Astrocyte of the cerebellum (primary cell): ENCODE data around the gene CRYBB1.

Experiments
- DNase-seq: peaks from one replicate; pipeline ENCODE4 v3.0.0-alpha.2; 2011; ENCODE audit warnings: low read depth
- H3K4me3 ChIP-seq: 2 replicates; pipeline ENCODE4 v1.5.1; 2011; ENCODE audit warnings: mild to moderate bottlenecking, low read depth, low read length, moderate library complexity
- CTCF ChIP-seq: IDR thresholded peaks from 2 replicates; pipeline ENCODE4 v1.5.1; 2012; ENCODE audit warnings: low read length, low read depth, moderate library complexity, mild to moderate bottlenecking; ENCODE audit errors: missing control alignments
- in situ Hi-C: cut with HindIII; loops from 2 replicates; pipeline ENCODE4 v1.10.0; 2017; ENCODE audit warnings: low sequenced_read_pairs

CRYBB1 gene

GRCh38 chr22:26573026-26573662 lies 44.7 kb downstream of the CRYBB1 start:
- in situ Hi-C loops = no loop called here
- no peak for TF ChIP-seq CTCF
- no peak for DNase-seq
- H3K4me3 ChIP-seq = no peak overlapping the region

- no peak for TF ChIP-seq CTCF
- H3K4me3 ChIP-seq = no peak overlapping the region
- DNase-seq = no peak
- in situ Hi-C loops = no loop called here
These were observed 46.8 kb downstream of the CRYBB1 start for GRCh38 chr22:26570864-26571525.

GRCh38 chr22:26570115-26570514 lies 47.7 kb downstream of the CRYBB1 start:
- no peak for DNase-seq
- no peak for TF ChIP-seq CTCF
- in situ Hi-C loops = no loop called here
- no peak overlapping the region for H3K4me3 ChIP-seq

DNA sequence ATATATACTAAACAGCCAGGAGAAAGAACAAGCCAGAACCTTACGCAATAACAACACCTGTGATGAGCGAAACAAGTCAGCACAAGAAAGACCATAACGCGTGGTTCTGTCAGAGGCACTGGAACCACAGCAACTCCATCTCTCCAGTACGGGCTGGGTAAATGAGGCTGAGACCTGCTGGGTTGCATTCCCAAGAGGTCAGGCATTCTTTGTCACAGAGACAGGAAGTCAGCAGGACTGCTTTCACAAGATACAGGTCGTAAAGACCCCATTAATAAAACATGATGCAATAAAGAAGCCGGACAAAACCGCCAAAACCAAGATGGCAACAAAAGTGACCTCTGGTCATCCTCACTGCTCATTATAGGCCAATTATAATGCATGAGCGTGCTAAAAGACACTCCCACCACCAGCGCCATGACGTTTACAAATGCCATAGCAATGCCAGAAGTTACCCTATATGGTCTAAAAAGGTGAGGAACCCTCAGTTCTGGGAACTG lies 49.6 kb downstream of the CRYBB1 start:
- no peak for DNase-seq
- TF ChIP-seq CTCF = no peak
- H3K4me3 ChIP-seq = no peak overlapping the region
- in situ Hi-C loops = no loop called here

DNA sequence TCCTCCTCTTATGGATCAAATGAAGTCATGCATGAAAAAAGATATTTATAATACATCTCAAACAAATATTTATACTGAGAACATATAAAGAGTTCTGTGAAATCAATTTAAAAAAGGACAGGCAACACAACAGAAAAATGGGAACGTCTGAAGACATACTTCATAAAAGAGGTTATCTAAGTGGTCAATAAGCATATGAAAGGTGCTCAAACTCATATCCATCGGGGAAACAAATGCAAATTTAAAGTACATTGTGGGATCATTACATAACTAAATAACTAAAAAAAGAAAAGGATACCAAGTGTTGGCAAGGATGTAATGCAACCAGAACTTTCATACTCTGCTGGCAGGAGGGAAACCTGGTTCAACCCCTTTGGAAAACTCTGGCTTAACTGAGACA lies 50.2 kb downstream of the CRYBB1 start:
- in situ Hi-C loops = no loop called here
- no peak for TF ChIP-seq CTCF

DNA sequence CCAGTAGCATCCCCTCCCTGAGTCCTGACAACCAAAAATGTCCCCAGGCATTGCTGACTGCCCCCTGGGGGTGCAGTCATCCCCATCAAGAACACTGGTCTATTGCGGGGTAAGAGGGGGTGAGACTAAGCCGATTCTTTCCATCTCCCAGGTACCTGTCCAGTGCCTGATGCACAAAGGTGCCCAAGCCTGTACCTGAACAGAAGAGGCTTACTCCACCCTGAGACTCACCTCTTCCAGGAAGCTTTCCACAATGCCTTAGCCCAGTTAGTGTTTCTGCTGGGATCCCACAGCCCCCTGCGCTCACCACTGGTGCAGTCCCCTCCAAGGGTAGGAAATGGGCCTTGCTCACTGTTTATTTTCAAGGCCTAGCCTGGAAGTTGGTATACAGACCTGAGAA lies 50.8 kb downstream of the CRYBB1 start:
- H3K4me3 ChIP-seq = no peak overlapping the region
- in situ Hi-C loops = no loop called here
- TF ChIP-seq CTCF = no peak
- DNase-seq = no peak

More for the DNA sequence above, 50.2 kb downstream of the CRYBB1 start:
- no peak for DNase-seq
- no peak overlapping the region for H3K4me3 ChIP-seq
